ENCODE data around the gene ZNF407.

DNA sequence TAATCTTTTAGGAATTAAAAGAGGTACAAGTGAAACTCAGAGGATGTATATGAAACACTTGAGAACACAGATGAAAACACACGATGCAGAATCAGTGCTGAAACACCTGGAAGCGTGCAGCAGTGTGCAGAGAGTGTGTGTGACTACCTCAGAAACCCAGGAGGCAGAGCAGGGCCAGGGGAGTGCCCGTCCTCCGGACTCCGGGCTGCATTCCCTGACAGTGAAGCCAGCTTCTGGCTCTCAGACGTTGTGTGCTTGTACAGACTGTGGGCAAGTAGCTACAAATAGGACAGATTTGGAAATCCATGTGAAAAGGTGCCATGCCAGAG, 34.6 kb downstream of the ZNF407 start:
- TF ChIP-seq, protein P1, sequence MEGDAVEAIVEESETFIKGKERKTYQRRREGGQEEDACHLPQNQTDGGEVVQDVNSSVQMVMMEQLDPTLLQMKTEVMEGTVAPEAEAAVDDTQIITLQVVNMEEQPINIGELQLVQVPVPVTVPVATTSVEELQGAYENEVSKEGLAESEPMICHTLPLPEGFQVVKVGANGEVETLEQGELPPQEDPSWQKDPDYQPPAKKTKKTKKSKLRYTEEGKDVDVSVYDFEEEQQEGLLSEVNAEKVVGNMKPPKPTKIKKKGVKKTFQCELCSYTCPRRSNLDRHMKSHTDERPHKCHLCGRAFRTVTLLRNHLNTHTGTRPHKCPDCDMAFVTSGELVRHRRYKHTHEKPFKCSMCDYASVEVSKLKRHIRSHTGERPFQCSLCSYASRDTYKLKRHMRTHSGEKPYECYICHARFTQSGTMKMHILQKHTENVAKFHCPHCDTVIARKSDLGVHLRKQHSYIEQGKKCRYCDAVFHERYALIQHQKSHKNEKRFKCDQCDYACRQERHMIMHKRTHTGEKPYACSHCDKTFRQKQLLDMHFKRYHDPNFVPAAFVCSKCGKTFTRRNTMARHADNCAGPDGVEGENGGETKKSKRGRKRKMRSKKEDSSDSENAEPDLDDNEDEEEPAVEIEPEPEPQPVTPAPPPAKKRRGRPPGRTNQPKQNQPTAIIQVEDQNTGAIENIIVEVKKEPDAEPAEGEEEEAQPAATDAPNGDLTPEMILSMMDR (conservative IDR thresholded peaks at IDR 0.05; ENCODE audit: low read depth, low read length) = no peak
- TF ChIP-seq EZH2 (IDR thresholded peaks at IDR 0.05; ENCODE audit: borderline replicate concordance, low read depth, low read length, poor library complexity, severe bottlenecking) = no peak

Data from A673 (cell line).